ENCODE measurements around the gene HBEGF. TPM values are rescaled to one million over a fixed set of nuclear protein-coding genes. Genes with fewer than 3 reads are reported as not detected.

The HBEGF gene
- total and polyA plus RNA-seq, 2 donors (not counting 1 experiment from before 2014, with no cell fraction given): 0.89 to 2.4 TPM

GRCh38 chr5:140329739-140330481, 16.5 kb downstream of the HBEGF start:
- peaks cover 0 to 2% of the 10 kb centered on the region in 2 experiments for H3K36me3 ChIP-seq (replicated peaks in 1 of 2; ENCODE audit: control extremely low read depth in 1 of 2, control insufficient read depth in 1 of 2, extremely low read depth in 1 of 2, insufficient read depth in 2 of 2, low read length in 1 of 2)
- Mint-ChIP-seq H3K4me1 (no peaks in the 10 kb centered on the region), H3K27me3 (no peaks in the 10 kb centered on the region), H3K4me3 (no peak overlapping the region), H3K9me3 (ENCODE audit: insufficient read depth) (no peaks in the 10 kb centered on the region), H3K27ac (no peak overlapping the region)
- H3K9me3 ChIP-seq (ENCODE audit: control extremely low read depth in 1 of 3, control insufficient read depth in 2 of 3, insufficient read depth in 1 of 3, low read length in 2 of 3): no peaks in the 10 kb centered on the region
- WGBS (ENCODE audit: insufficient coverage): 75% methylated on average over 2 of the region's 5 CpGs
- ChIA-PET POLR2A (interaction anchor here (0.7 kb wide), 1 partner anchor 643 kb away, joined by 4 read pairs; no protein-coding TSS in a partner anchor), CTCF (interaction anchor here (0.8 to 2.2 kb wide), 5 partner anchors 16 to 86 kb away, joined by 3 to 11 read pairs (median 4); partner anchors contain the start of gene HBEGF)
- no peaks in the 10 kb centered on the region for H4K20me1 ChIP-seq (ENCODE audit: control insufficient read depth, insufficient read depth, low read length, poor library complexity, severe bottlenecking)
- no peak overlapping the region for H3K9ac ChIP-seq (ENCODE audit: low read length)
- H3K4me2 ChIP-seq (replicated peaks; ENCODE audit: low read depth, low read length, poor library complexity, severe bottlenecking): no peak overlapping the region
- no peak overlapping the region for H2AFZ ChIP-seq (ENCODE audit: insufficient read depth, low read depth, low read length, poor library complexity, severe bottlenecking)
- no peak for ATAC-seq (ENCODE audit: low read depth)
- peaks cover 0 to 3% (median 0%) of the 10 kb centered on the region in 4 experiments for H3K27me3 ChIP-seq (replicated peaks in 1 of 4; ENCODE audit: control extremely low read depth in 1 of 4, control insufficient read depth in 3 of 4, insufficient read depth in 4 of 4, low read length in 3 of 4)
- no peak for TF ChIP-seq EZH2 (IDR thresholded peaks at IDR 0.05; ENCODE audit: borderline replicate concordance, insufficient read depth, low read depth, low read length, poor library complexity, severe bottlenecking)
- TF ChIP-seq CTCF (IDR thresholded peaks at IDR 0.05): no peak
- no peak for DNase-seq
- no peak overlapping the region for H3K4me3 ChIP-seq (ENCODE audit: control extremely low read depth in 1 of 5, extremely low read depth in 1 of 5, insufficient read depth in 1 of 5, low read depth in 2 of 5, low read length in 4 of 5)
- H3K79me2 ChIP-seq (ENCODE audit: control insufficient read depth, insufficient read depth, low read length): no peaks in the 10 kb centered on the region
- no peaks in the 10 kb centered on the region for H3K4me1 ChIP-seq (ENCODE audit: control insufficient read depth in 2 of 2, insufficient read depth in 2 of 2, low read length in 2 of 2)
- intact Hi-C loops (cut with micrococcal nuclease): no loop called here
- H3K27ac ChIP-seq (ENCODE audit: low read length in 2 of 2): no peak overlapping the region

All from B cell (primary cell).